Measurements from ENCODE around the gene TUFM. TPM values are rescaled to one million over a fixed set of nuclear protein-coding genes. Genes with fewer than 3 reads are reported as not detected.
A peak's percentile ranks its signal among the peaks of the same experiment; 100 is the strongest.

TUFM gene
- total RNA-seq (100 to 1,000 TPM in 1 of 2 donors, 10 to 100 TPM in 1; 58.6 to 185 TPM), polyA plus RNA-seq (100 to 1,000 TPM; 171 to 260 TPM)
- long read RNA-seq, donor 1, transcript TUFM-204 (3 exons, 814 nt), result minor isoform, 5 of 103 reads
- long read RNA-seq, donor 1, transcript TUFM-201 (10 exons, 2,071 nt), result major isoform, 81 of 103 reads
- long read RNA-seq, donor 1, partial matches to known transcripts, result 17 of 103 reads
- long read RNA-seq, donor 1, other reads (novel, unspliced or antisense), result 0 of 103 reads
- long read RNA-seq, donor 2, transcript TUFM-201 (10 exons, 2,071 nt), result major isoform, 21 of 30 reads
- long read RNA-seq, donor 2, partial matches to known transcripts, result 7 of 30 reads
- long read RNA-seq, donor 2, other reads (novel, unspliced or antisense), result 0 of 30 reads
- long read RNA-seq, donor 3, transcript TUFM-201 (10 exons, 2,071 nt), result major isoform, 36 of 38 reads
- long read RNA-seq, donor 3, partial matches to known transcripts, result 0 of 38 reads
- long read RNA-seq, donor 3, other reads (novel, unspliced or antisense), result 0 of 38 reads
- long read RNA-seq, donor 4, transcript TUFM-204 (3 exons, 814 nt), result minor isoform, 6 of 27 reads
- long read RNA-seq, donor 4, transcript TUFM-201 (10 exons, 2,071 nt), result major isoform, 21 of 27 reads
- long read RNA-seq, donor 4, partial matches to known transcripts, result 0 of 27 reads
- long read RNA-seq, donor 4, other reads (novel, unspliced or antisense), result 0 of 27 reads
- long read RNA-seq, donor 5, transcript TUFM-204 (3 exons, 814 nt), result minor isoform, 12 of 113 reads
- long read RNA-seq, donor 5, transcript TUFM-201 (10 exons, 2,071 nt), result major isoform, 90 of 113 reads
- long read RNA-seq, donor 5, partial matches to known transcripts, result 6 of 113 reads
- long read RNA-seq, donor 5, other reads (novel, unspliced or antisense), result 5 of 113 reads

- no peaks in the 10 kb centered on the region for H3K27me3 ChIP-seq (ENCODE audit: control insufficient read depth in 3 of 3, insufficient read depth in 3 of 3, low read length in 2 of 3)
- peak within 1 kb of the TSS; percentile 98 for H3K4me3 ChIP-seq
- no peaks in the 10 kb centered on the region for H3K9me3 ChIP-seq (ENCODE audit: control insufficient read depth in 4 of 4, insufficient read depth in 3 of 4, low read length in 3 of 4)
- peak; percentile 99 for DNase-seq
- H3K36me3 ChIP-seq (ENCODE audit: control insufficient read depth in 4 of 4, insufficient read depth in 4 of 4, low read length in 4 of 4), result peaks cover 3 to 29% (median 19%) of the 10 kb centered on the region in 4 donors
- H3K4me1 ChIP-seq (ENCODE audit: control insufficient read depth in 5 of 5, insufficient read depth in 5 of 5, low read length in 5 of 5), result peaks cover 0 to 18% (median 9%) of the 10 kb centered on the region in 5 donors
- TF ChIP-seq CTCF (IDR thresholded peaks at IDR 0.05; ENCODE audit: control extremely low read depth, extremely low read depth), result peak; percentile 37
- peak; percentile 93 for ATAC-seq (ENCODE audit: insufficient read depth, low FRiP score)
- whole genome bisulfite sequencing, 2 donors, result 0% methylated on average over 68 to 73 of the region's 73 CpGs
- peak within 1 kb of the TSS; percentile 65 to 88 for H3K9ac ChIP-seq (ENCODE audit: insufficient read depth in 1 of 2, low read length in 2 of 2)
- H3K27ac ChIP-seq (ENCODE audit: low read depth in 1 of 2, low read length in 1 of 2), result peak within 1 kb of the TSS; percentile 84 to 87
Observed at GRCh38 chr16:28846080-28846932, at the start of gene TUFM. Gene TUFM (minus strand): TSS chr16:28846348. CDS start chr16:28846269, 79 bp downstream.

- no peak overlapping the region for H3K4me3 ChIP-seq
- no peak overlapping the region for H3K27ac ChIP-seq (ENCODE audit: low read depth in 1 of 2, low read length in 1 of 2)
- peaks cover 0 to 2% (median 0%) of the 10 kb centered on the region in 4 donors for H3K36me3 ChIP-seq (ENCODE audit: control insufficient read depth in 4 of 4, insufficient read depth in 4 of 4, low read length in 4 of 4)
- ATAC-seq (ENCODE audit: insufficient read depth, low FRiP score), result no peak
- H3K27me3 ChIP-seq (ENCODE audit: control insufficient read depth in 3 of 3, insufficient read depth in 3 of 3, low read length in 2 of 3), result no peaks in the 10 kb centered on the region
- no peak for DNase-seq
- H3K9ac ChIP-seq (ENCODE audit: insufficient read depth in 1 of 2, low read length in 2 of 2), result no peak overlapping the region
- no peaks in the 10 kb centered on the region for H3K9me3 ChIP-seq (ENCODE audit: control insufficient read depth in 4 of 4, insufficient read depth in 3 of 4, low read length in 3 of 4)
- H3K4me1 ChIP-seq (ENCODE audit: control insufficient read depth in 5 of 5, insufficient read depth in 5 of 5, low read length in 5 of 5), result no peaks in the 10 kb centered on the region
- TF ChIP-seq CTCF (IDR thresholded peaks at IDR 0.05; ENCODE audit: control extremely low read depth, extremely low read depth), result no peak
- 95 to 96% methylated on average over 4 of the region's 4 CpGs for WGBS, 2 donors
Observed at GRCh38 chr16:28895609-28896008, 49.5 kb upstream of the TUFM start.

- Histone ChIP-seq H3K4me1 (ENCODE audit: control insufficient read depth in 5 of 5, insufficient read depth in 5 of 5, low read length in 5 of 5) (no peaks in the 10 kb centered on the region), H3K27ac (ENCODE audit: low read depth in 1 of 2, low read length in 1 of 2) (no peak overlapping the region), H3K36me3 (ENCODE audit: control insufficient read depth in 4 of 4, insufficient read depth in 4 of 4, low read length in 4 of 4) (no peaks in the 10 kb centered on the region), H3K4me3 (no peak overlapping the region), H3K27me3 (ENCODE audit: control insufficient read depth in 3 of 3, insufficient read depth in 3 of 3, low read length in 2 of 3) (no peaks in the 10 kb centered on the region), H3K9ac (ENCODE audit: insufficient read depth in 1 of 2, low read length in 2 of 2) (no peak overlapping the region), H3K9me3 (ENCODE audit: control insufficient read depth in 4 of 4, insufficient read depth in 3 of 4, low read length in 3 of 4) (no peaks in the 10 kb centered on the region)
- no peak for DNase-seq
- no peak for TF ChIP-seq CTCF (IDR thresholded peaks at IDR 0.05; ENCODE audit: control extremely low read depth, extremely low read depth)
- no peak for ATAC-seq (ENCODE audit: insufficient read depth, low FRiP score)
- 91 to 94% methylated on average over 4 of the region's 4 CpGs for WGBS, 2 donors
Observed at GRCh38 chr16:28893291-28893690, 47.1 kb upstream of the TUFM start.
